ENCODE results near the gene CMTM5.
"Not testable (repeated sequence)": the region's sequence is repeated elsewhere in the genome, so short reads cannot be mapped to it uniquely, and the experiment has no call there.

CMTM5 gene

DNA sequence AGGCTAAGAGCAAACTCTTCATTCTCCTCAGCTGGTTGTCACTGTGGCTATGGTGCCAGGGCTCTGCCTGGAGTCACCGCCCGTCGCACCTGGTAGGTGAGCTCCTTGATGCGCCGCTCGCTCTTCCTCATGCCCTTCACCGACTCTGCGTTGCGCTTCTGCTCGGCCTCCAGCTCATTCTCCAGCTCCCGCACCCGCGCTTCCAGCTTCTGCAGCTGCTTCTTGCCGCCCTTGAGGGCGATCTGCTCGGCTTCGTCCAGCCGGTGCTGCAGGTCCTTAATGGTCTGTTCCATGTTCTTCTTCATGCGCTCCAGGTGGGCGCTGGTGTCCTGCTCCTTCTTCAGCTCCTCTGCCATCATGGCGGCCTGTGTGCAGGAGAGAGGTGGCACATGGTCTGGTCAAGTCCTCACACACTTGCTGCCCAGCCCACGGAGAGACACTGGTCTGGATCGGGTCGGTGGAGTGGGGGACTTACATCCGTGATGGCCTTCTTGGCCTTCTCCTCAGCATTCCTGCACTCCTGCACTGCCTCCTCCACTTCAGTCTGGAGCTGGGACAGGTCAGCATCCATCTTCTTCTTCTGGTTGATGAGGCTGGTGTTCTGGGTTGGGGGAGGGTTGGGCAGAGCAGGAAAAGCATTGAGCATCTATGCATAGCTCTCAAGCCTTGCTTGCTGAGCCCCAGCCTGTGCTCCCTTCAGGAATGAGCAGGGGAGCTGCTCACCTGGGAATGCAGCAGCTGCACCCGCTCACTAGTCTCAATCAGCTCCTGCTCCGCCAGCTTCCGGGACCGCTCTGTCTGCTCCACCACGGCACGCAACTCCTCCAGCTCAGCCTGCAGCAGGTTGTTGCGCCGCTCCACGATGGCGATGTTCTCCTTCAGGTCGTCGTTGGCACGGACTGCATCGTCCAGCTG is 38.3 kb downstream of the CMTM5 start:
- TF ChIP-seq, protein P1, sequence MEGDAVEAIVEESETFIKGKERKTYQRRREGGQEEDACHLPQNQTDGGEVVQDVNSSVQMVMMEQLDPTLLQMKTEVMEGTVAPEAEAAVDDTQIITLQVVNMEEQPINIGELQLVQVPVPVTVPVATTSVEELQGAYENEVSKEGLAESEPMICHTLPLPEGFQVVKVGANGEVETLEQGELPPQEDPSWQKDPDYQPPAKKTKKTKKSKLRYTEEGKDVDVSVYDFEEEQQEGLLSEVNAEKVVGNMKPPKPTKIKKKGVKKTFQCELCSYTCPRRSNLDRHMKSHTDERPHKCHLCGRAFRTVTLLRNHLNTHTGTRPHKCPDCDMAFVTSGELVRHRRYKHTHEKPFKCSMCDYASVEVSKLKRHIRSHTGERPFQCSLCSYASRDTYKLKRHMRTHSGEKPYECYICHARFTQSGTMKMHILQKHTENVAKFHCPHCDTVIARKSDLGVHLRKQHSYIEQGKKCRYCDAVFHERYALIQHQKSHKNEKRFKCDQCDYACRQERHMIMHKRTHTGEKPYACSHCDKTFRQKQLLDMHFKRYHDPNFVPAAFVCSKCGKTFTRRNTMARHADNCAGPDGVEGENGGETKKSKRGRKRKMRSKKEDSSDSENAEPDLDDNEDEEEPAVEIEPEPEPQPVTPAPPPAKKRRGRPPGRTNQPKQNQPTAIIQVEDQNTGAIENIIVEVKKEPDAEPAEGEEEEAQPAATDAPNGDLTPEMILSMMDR (conservative IDR thresholded peaks at IDR 0.05; ENCODE audit: low read depth, low read length): no peak
- no peak overlapping the region for H3K4me3 ChIP-seq (ENCODE audit: low read depth, low read length)

DNA sequence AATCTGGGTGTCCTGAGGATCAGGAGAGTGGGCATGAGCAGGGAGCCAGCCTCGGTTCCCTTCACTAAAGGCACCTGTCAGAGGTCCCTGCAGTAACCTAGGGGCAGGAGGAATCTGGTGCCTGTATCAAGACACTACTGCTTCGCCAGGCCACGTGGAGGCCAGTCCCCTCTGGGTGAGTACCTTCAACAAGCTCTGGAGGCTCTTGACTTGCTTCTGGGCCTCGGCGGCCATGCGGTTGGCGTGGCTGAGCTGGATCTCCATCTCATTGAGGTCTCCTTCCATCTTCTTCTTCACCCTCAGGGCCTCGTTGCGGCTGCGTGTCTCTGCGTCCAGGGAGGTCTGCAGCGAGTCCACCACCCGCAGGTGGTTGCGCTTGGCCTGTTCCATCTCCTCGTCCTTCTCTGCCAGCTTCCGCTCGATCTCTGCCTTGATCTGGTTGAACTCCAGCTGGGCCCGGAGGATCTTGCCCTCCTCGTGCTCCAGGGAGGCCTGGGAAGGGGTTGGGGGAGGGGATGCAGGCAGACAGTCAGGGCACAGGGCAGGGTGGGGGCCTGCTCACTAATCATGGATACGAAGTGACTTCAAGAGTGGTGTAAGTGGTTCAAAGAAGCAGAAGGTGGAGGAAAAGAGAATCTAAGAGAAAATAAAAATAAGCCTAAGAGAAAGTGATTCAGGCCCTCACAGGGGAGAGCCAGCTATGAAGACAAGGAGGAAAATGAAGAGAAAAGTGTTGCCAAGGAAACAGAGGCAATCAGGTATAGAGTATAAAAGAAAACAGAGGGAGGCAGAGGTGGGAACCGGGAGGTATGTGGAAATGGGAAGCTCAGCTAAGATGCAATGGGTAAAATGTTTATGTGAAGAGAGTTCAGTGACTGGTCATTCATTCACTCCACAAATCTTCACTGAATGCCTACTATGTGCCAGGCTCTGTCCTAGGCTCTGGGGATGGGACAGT is 39.3 kb downstream of the CMTM5 start:
- no peak for DNase-seq (ENCODE audit: low read depth)
- TF ChIP-seq, protein P1 (conservative IDR thresholded peaks at IDR 0.05; ENCODE audit: low read depth, low read length): no peak
- no peak overlapping the region for H3K4me3 ChIP-seq (ENCODE audit: low read depth, low read length)

More for the DNA sequence above, 38.3 kb downstream of the CMTM5 start:
- no peak for DNase-seq (ENCODE audit: low read depth)

DNA sequence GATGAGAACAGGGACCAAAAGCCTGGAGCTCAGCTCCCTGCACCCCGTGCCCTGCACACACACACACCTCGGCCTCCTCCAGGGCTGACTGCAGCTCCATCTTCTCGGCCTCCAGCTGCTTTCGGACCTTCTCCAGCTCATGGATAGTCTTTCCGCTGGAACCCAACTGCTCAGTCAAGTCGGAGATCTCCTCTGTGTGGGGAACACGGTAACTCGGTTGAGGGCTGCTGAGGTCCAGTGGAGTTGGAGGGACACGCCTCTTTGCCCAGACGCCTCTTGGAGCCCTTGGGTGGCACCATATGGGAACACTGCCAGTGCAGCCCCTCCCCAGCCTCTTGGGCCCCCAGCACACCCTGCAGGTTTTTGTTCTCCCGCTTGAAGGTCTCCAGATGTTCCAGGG is 40.0 kb downstream of the CMTM5 start:
- H3K4me3 ChIP-seq (ENCODE audit: low read depth, low read length): no peak overlapping the region
- TF ChIP-seq, protein P1 (conservative IDR thresholded peaks at IDR 0.05; ENCODE audit: low read depth, low read length): no peak
- no peak for DNase-seq (ENCODE audit: low read depth)

DNA sequence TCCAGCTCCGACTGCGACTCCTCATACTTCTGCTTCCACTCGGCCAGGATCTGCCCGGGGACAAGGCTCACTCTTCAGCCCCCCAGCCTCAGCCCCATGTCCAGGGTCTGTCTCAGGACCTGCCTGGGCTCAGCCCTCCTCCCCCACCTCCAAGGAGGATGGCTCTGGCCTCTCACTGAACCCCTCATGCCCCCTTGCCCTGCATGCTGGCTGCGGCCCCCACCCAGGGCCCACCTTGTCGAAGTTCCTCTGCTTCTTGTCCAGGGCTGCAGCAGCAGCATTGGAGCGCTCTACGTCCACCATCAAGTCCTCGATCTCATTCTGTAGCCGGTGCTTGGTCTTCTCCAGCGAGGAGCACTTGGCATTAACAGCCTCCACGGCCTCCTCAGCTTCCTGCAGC is 40.4 kb downstream of the CMTM5 start:
- not testable (repeated sequence) for H3K4me3 ChIP-seq (ENCODE audit: low read depth, low read length); DNase-seq (ENCODE audit: low read depth)

DNA sequence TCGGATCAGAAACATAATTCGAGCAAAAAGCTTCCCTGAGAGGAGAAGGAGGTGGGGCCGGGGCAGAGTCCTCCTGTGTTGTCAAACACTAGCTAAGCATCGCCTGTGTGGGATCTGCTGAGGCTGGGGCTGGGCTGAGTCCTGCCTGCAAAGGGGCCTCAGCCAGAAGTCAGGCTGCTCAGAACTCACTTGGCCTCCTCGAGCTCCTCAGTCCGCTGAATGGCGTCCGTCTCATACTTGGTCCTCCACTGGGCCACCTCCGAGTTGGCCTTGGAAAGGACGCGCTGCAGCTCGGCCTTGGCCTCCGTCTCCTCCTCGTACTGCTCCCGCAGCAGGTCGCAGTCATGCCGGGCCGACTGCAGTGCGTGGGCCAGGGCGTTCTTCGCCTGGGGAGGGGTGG is 41.2 kb downstream of the CMTM5 start:
- TF ChIP-seq, protein P1 (conservative IDR thresholded peaks at IDR 0.05; ENCODE audit: low read depth, low read length): no peak
- no peak for DNase-seq (ENCODE audit: low read depth)
- H3K4me3 ChIP-seq (ENCODE audit: low read depth, low read length): no peak overlapping the region

DNA sequence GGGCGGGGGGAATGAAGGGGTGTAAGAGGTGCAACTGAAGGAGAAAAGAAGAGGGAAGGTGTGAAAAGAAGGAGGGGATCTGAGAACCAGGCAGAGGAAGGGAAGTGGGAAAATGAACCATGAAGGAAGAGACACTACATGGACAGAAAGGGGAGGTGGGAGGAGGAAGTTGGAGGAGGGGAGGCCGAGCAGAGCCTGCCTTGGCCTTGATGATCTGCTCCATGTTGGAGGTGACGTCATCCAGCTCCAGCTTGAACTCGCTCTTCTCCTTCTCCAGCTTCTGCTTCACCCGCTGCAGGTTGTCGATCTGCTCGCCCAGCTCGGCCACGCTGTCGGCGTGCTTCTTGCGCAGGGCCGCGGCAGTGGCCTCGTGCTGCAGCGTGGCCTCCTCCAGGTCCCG is 42.8 kb downstream of the CMTM5 start:
- not testable (repeated sequence) for H3K4me3 ChIP-seq (ENCODE audit: low read depth, low read length); DNase-seq (ENCODE audit: low read depth)

DNA sequence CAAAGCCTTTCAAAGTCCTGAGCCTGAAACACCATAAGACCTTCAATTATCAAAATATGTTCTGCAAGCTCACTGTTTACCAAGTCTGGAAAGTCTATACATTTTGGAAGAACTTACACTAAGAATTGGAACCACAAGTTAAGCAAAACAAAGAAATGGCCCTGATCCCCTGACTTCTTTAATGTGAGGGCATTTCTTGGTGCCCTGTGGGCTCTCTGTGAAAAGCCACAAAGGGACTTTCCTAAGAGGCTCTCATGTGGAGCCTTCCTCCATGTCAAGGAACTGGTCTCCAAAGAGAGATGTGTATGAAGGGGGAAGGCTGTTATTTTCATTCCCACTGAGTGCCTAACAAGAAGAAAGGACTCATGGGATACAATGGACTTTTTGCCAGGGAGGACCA is 44.7 kb downstream of the CMTM5 start:
- H3K4me3 ChIP-seq (ENCODE audit: low read depth, low read length): no peak overlapping the region
- DNase-seq (ENCODE audit: low read depth): no peak
- TF ChIP-seq, protein P1 (conservative IDR thresholded peaks at IDR 0.05; ENCODE audit: low read depth, low read length): no peak

Measured in choroid plexus epithelial cell (primary cell).